H9 (cell line): ENCODE results near the gene OR2AT4. TPM values are rescaled to one million over a fixed set of nuclear protein-coding genes. Genes with fewer than 3 reads are reported as not detected.
"Not testable (repeated sequence)": the region's sequence is repeated elsewhere in the genome, so short reads cannot be mapped to it uniquely, and the experiment has no call there.

Experiments
- DNase-seq: peaks from one replicate; pipeline ENCODE4 v3.0.0-alpha.2; 2017
- H2AFZ ChIP-seq: one replicate; pipeline ENCODE4 v1.6.1; 2013; ENCODE audit warnings: mild to moderate bottlenecking, low read length, control low read depth, moderate library complexity
- H2AK5ac ChIP-seq: 2 replicates; pipeline ENCODE4 v1.6.1; 2013; ENCODE audit warnings: low read length, control low read depth, mixed read lengths; ENCODE audit not compliant: insufficient read length
- H2BK120ac ChIP-seq: one replicate; pipeline ENCODE4 v1.6.1; 2013; ENCODE audit warnings: low read depth, mild to moderate bottlenecking, low read length, control low read depth, inconsistent platforms; ENCODE audit not compliant: poor library complexity, severe bottlenecking
- H2BK12ac ChIP-seq: 2 replicates; pipeline ENCODE4 v1.6.1; 2013; ENCODE audit warnings: low read length, control low read depth, mixed read lengths, low read depth; ENCODE audit not compliant: insufficient read length
- H2BK15ac ChIP-seq: 2 replicates; pipeline ENCODE4 v1.6.1; 2013; ENCODE audit warnings: low read depth, low read length, control low read depth
- H2BK20ac ChIP-seq: one replicate; pipeline ENCODE4 v1.6.1; 2013; ENCODE audit warnings: low read depth, mild to moderate bottlenecking, low read length, control low read depth, inconsistent platforms; ENCODE audit not compliant: poor library complexity, severe bottlenecking
- H2BK5ac ChIP-seq: 2 replicates; pipeline ENCODE4 v1.6.1; 2013; ENCODE audit warnings: low read length, control low read depth, mixed read lengths; ENCODE audit not compliant: insufficient read length
- H3K14ac ChIP-seq: 2 replicates; pipeline ENCODE4 v1.6.1; 2013; ENCODE audit warnings: low read length, control low read depth; ENCODE audit not compliant: insufficient read depth
- H3K18ac ChIP-seq: 2 replicates; pipeline ENCODE4 v1.6.1; 2013; ENCODE audit warnings: low read depth, mild to moderate bottlenecking, mixed read lengths, low read length, control low read depth; ENCODE audit not compliant: insufficient read length
- H3K23ac ChIP-seq: 2 replicates; pipeline ENCODE4 v1.6.1; 2013; ENCODE audit warnings: low read length, control low read depth, mixed read lengths, low read depth; ENCODE audit not compliant: insufficient read length
- H3K23me2 ChIP-seq: 2 replicates; pipeline ENCODE4 v1.6.1; 2013; ENCODE audit warnings: low read depth, mild to moderate bottlenecking, mixed read lengths, low read length, control low read depth; ENCODE audit not compliant: insufficient read length, poor library complexity, severe bottlenecking
- H3K27ac ChIP-seq: 2 replicates; pipeline ENCODE4 v1.5.1; 2013; ENCODE audit warnings: low read length, control low read depth, mixed read lengths, low read depth; ENCODE audit not compliant: insufficient read length
- H3K27me3 ChIP-seq: 2 replicates; pipeline ENCODE4 v1.6.1; 2013; ENCODE audit warnings: low read length, control low read depth, inconsistent platforms; ENCODE audit not compliant: insufficient read depth
- H3K4ac ChIP-seq: 2 replicates; pipeline ENCODE4 v1.6.1; 2013; ENCODE audit warnings: low read depth, mild to moderate bottlenecking, control low read depth, inconsistent platforms, low read length, moderate library complexity
- H3K4me1 ChIP-seq: 2 replicates; pipeline ENCODE4 v1.6.1; 2013; ENCODE audit warnings: low read length, control low read depth, inconsistent platforms; ENCODE audit not compliant: insufficient read depth
- H3K4me2 ChIP-seq: 2 replicates; pipeline ENCODE4 v1.6.1; 2013; ENCODE audit warnings: low read length, control low read depth, mixed read lengths; ENCODE audit not compliant: insufficient read length, insufficient read depth
- H3K56ac ChIP-seq: 2 replicates; pipeline ENCODE4 v1.6.1; 2013; ENCODE audit warnings: low read depth, mild to moderate bottlenecking, mixed read lengths, low read length, control low read depth; ENCODE audit not compliant: insufficient read length
- H3K79me1 ChIP-seq: 2 replicates; pipeline ENCODE4 v1.6.1; 2013; ENCODE audit warnings: low read depth, mild to moderate bottlenecking, moderate library complexity, low read length, control low read depth, inconsistent platforms; ENCODE audit not compliant: insufficient read depth, poor library complexity, severe bottlenecking
- H3K79me2 ChIP-seq: 2 replicates; pipeline ENCODE4 v1.6.1; 2013; ENCODE audit warnings: low read length, control low read depth, inconsistent platforms; ENCODE audit not compliant: insufficient read depth
- H3K9ac ChIP-seq: 2 replicates; pipeline ENCODE4 v1.6.1; 2013; ENCODE audit warnings: low read length, control low read depth, mixed read lengths; ENCODE audit not compliant: insufficient read length; ENCODE audit errors: extremely low read depth
- H3K9me3 ChIP-seq: one replicate; pipeline ENCODE4 v1.6.1; 2013; ENCODE audit warnings: low read depth, low read length, inconsistent platforms; ENCODE audit not compliant: control insufficient read depth
- H3T11ph ChIP-seq: one replicate; pipeline ENCODE4 v1.6.1; 2013; ENCODE audit warnings: mild to moderate bottlenecking, low read length, control low read depth, inconsistent platforms
- H4K20me1 ChIP-seq: one replicate; pipeline ENCODE4 v1.6.1; 2013; ENCODE audit not compliant: control insufficient read depth, insufficient read length, insufficient read depth
- H4K5ac ChIP-seq: 2 replicates; pipeline ENCODE4 v1.6.1; 2013; ENCODE audit warnings: low read depth, mild to moderate bottlenecking, mixed read lengths, low read length, control low read depth; ENCODE audit not compliant: insufficient read length
- H4K8ac ChIP-seq: replicated peaks from 2 replicates; pipeline ENCODE4 v1.6.1; 2013; ENCODE audit warnings: low read length, control low read depth, mixed read lengths, low read depth; ENCODE audit not compliant: insufficient read length
- H4K91ac ChIP-seq: 2 replicates; pipeline ENCODE4 v1.6.1; 2013; ENCODE audit warnings: low read depth, mild to moderate bottlenecking, moderate library complexity, mixed read lengths, low read length, control low read depth; ENCODE audit not compliant: insufficient read length
- H3K27ac Mint-ChIP-seq, 3 experiments: 2 replicates in 2 of 3; 3 replicates in 1 of 3; pipeline ENCODE4 v1.8.0; 2020 to 2021; ENCODE audit warnings: mixed read lengths in 3 of 3, mild to moderate bottlenecking in 1 of 3, moderate library complexity in 1 of 3
- H3K27me3 Mint-ChIP-seq: 2 replicates; pipeline ENCODE4 v1.8.0; 2021; ENCODE audit warnings: low read depth, mild to moderate bottlenecking, moderate library complexity, mixed read lengths
- H3K36me3 Mint-ChIP-seq, 3 experiments: 2 replicates in 2 of 3; 3 replicates in 1 of 3; pipeline ENCODE4 v1.8.0; 2020 to 2021; ENCODE audit warnings: low read depth in 3 of 3, mixed read lengths in 3 of 3; ENCODE audit not compliant: insufficient read depth in 1 of 3
- H3K4me1 Mint-ChIP-seq, 2 experiments: 2 replicates each; pipeline ENCODE4 v1.8.0; 2020; ENCODE audit warnings: mixed read lengths in 2 of 2
- H3K4me3 Mint-ChIP-seq, 2 experiments: 2 replicates in 1 of 2; 3 replicates in 1 of 2; pipeline ENCODE4 v1.8.0; 2020 to 2021; ENCODE audit warnings: mild to moderate bottlenecking in 2 of 2, mixed read lengths in 2 of 2, moderate library complexity in 1 of 2
- H3K9me3 Mint-ChIP-seq, 2 experiments: 2 replicates in 1 of 2; 3 replicates in 1 of 2; pipeline ENCODE4 v1.8.0; 2020; ENCODE audit warnings: mild to moderate bottlenecking in 2 of 2, mixed read lengths in 2 of 2, moderate library complexity in 1 of 2
- WGBS: extraction: QIAGEN DNeasy Blood & Tissue Kit; methylation state at CpG from one replicate; pipeline ENCODE4 v1.1.7; 2013; ENCODE audit warnings: missing lambda C conversion rate, low lambda C conversion rate, mixed read lengths; ENCODE audit not compliant: insufficient read length; ENCODE audit errors: extremely low coverage; 5-methylcytosine and 5-hydroxymethylcytosine counted together
- total RNA-seq: library from RNA; stranded (reverse); gene quantifications from 2 replicates; pipeline ENCODE4 v1.2.1, GENCODE V29; 2021
- TF ChIP-seq, protein P1 (sequence below): fragments of 200-600 bp; sonication (generic); conservative IDR thresholded peaks from 3 replicates; pipeline ENCODE4 v1.8.0; 2021; ENCODE audit warnings: antibody characterized with exemption, mild to moderate bottlenecking

The OR2AT4 gene
- total RNA-seq, 1 experiment from 2014 or later, result not detected

- H3T11ph ChIP-seq, H3K18ac ChIP-seq, H3K9me3 ChIP-seq, H4K91ac ChIP-seq, H3K56ac ChIP-seq, H3K23me2 ChIP-seq, H3K79me1 ChIP-seq, H2BK15ac ChIP-seq, H3K4ac ChIP-seq, H3K27me3 ChIP-seq, H3K4me3 Mint-ChIP-seq, H2AK5ac ChIP-seq, H3K23ac ChIP-seq, H3K4me1 ChIP-seq, H2AFZ ChIP-seq, H3K4me2 ChIP-seq, H2BK20ac ChIP-seq, H3K9ac ChIP-seq, H2BK5ac ChIP-seq, H4K20me1 ChIP-seq, H3K79me2 ChIP-seq, H3K27ac Mint-ChIP-seq, DNase-seq, H3K14ac ChIP-seq, H2BK120ac ChIP-seq, H3K27me3 Mint-ChIP-seq, H2BK12ac ChIP-seq, H4K8ac ChIP-seq, H4K5ac ChIP-seq, H3K27ac ChIP-seq: not testable (repeated sequence)
- TF ChIP-seq, protein P1, sequence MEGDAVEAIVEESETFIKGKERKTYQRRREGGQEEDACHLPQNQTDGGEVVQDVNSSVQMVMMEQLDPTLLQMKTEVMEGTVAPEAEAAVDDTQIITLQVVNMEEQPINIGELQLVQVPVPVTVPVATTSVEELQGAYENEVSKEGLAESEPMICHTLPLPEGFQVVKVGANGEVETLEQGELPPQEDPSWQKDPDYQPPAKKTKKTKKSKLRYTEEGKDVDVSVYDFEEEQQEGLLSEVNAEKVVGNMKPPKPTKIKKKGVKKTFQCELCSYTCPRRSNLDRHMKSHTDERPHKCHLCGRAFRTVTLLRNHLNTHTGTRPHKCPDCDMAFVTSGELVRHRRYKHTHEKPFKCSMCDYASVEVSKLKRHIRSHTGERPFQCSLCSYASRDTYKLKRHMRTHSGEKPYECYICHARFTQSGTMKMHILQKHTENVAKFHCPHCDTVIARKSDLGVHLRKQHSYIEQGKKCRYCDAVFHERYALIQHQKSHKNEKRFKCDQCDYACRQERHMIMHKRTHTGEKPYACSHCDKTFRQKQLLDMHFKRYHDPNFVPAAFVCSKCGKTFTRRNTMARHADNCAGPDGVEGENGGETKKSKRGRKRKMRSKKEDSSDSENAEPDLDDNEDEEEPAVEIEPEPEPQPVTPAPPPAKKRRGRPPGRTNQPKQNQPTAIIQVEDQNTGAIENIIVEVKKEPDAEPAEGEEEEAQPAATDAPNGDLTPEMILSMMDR, result peak; percentile 18; the same call in 1 of the 3 replicates
- H3K36me3 Mint-ChIP-seq, result peaks cover 2 to 16% (median 11%) of the 10 kb centered on the region in 3 experiments; a peak in 6 of 7 replicates
- WGBS, result no CpG with 5 or more reads among the region's 15 CpGs
- H3K9me3 Mint-ChIP-seq, result peaks cover 6 to 12% of the 10 kb centered on the region in 2 experiments
- H3K4me1 Mint-ChIP-seq, result peaks cover 12 to 15% of the 10 kb centered on the region in 2 experiments
These were observed 52.1 kb downstream of the OR2AT4 start for GRCh38 chr11:75044381-75045170.

DNA sequence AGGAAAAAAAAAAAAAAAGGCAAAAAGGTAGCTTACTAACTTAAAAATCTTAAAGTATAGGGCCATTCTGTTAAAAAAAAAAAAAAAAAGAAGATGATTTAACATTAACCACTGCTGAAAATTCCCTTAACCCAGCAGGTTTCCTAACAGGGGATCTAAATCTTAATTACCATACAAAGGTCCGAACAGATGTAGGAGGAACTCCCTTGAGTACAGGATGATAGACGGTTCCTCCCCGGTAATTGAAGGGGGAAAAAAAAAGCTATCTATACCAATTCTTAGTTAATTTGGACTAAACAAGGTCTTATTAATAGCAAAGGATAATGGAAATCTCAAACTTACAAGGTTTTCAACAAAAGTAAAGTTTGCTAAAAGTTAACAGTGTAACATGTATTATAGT lies 54.9 kb downstream of the OR2AT4 start:
- no CpG with 5 or more reads among the region's 3 CpGs for WGBS

More for the DNA sequence above, 54.9 kb downstream of the OR2AT4 start:
- H3K18ac ChIP-seq, H3K27me3 ChIP-seq, H4K8ac ChIP-seq, H3K79me1 ChIP-seq, H2BK120ac ChIP-seq, H3K4me1 Mint-ChIP-seq, H3K9ac ChIP-seq, H3K79me2 ChIP-seq, H3K4me1 ChIP-seq, H2BK5ac ChIP-seq, H3K23me2 ChIP-seq, H3K14ac ChIP-seq, H3K4ac ChIP-seq, H3K23ac ChIP-seq, H3K27ac Mint-ChIP-seq, H3K27ac ChIP-seq, H3T11ph ChIP-seq, DNase-seq, H2BK20ac ChIP-seq, H4K20me1 ChIP-seq, H3K9me3 ChIP-seq, H2BK15ac ChIP-seq, H4K91ac ChIP-seq, H2BK12ac ChIP-seq, H2AFZ ChIP-seq, H3K4me3 Mint-ChIP-seq, H3K4me2 ChIP-seq, H2AK5ac ChIP-seq, H4K5ac ChIP-seq, H3K56ac ChIP-seq, H3K27me3 Mint-ChIP-seq: not testable (repeated sequence)
- H3K9me3 Mint-ChIP-seq, result peaks cover 6 to 13% of the 10 kb centered on the region in 2 experiments
- H3K36me3 Mint-ChIP-seq, result peaks cover 2 to 16% (median 11%) of the 10 kb centered on the region in 3 experiments; a peak in 6 of 7 replicates
